HepG2 (cell line): Measurements from ENCODE around the gene PTPRM. TPM values are rescaled to one million over a fixed set of nuclear protein-coding genes. Genes with fewer than 3 reads are reported as not detected.

Source experiments
- ZNF687 ChIP-seq: sonication (generic); formaldehyde crosslinking; IDR thresholded peaks from 2 replicates; pipeline ENCODE4 v1.5.1; 2020; ENCODE audit warnings: mild to moderate bottlenecking, missing genetic modification reagents, moderate library complexity
- polyA plus RNA-seq, 8 experiments: library from polyadenylated mRNA; depleted of rRNA in 3 of 8; stranded (reverse) in 7 of 8; unstranded in 1 of 8; fragments of >200 nt; fragmentation: Illumina TruSeq in 4 of 8; extraction: Trizol in 4 of 8; gene quantifications; 2 replicates each; pipeline versions ENCODE4 v1.2.1 to v1.2.3, GENCODE V29; 2011 to 2016; ENCODE audit warnings: low read depth in 4 of 8, missing spikeins in 1 of 8, mixed read lengths in 1 of 8; ENCODE audit not compliant: insufficient read depth in 1 of 8
- total RNA-seq, 5 experiments: library from RNA; depleted of rRNA; stranded (reverse); fragments of >200 nt; fragmentation: Illumina TruSeq; extraction: Trizol; gene quantifications; 2 replicates each; pipeline ENCODE4 v1.2.3, GENCODE V29; 2016; ENCODE audit warnings: low read depth in 1 of 5
- TF ChIP-seq, protein P1 (sequence below): sonication (generic); formaldehyde crosslinking; IDR thresholded peaks from one replicate; pipeline ENCODE4 v1.5.1; 2020; ENCODE audit warnings: mild to moderate bottlenecking, missing genetic modification reagents; ENCODE audit errors: not compliant biosample characterization
- TF ChIP-seq, protein P2 (sequence below): sonication (generic); formaldehyde crosslinking; IDR thresholded peaks from 2 replicates; pipeline ENCODE4 v1.4.0; 2020; ENCODE audit warnings: mild to moderate bottlenecking, low read depth, missing genetic modification reagents
- TF ChIP-seq, protein P3 (sequence below): sonication (generic); formaldehyde crosslinking; IDR thresholded peaks from 2 replicates; pipeline ENCODE4 v1.8.0; 2023; ENCODE audit warnings: mild to moderate bottlenecking, missing genetic modification reagents

The PTPRM gene
- total and polyA plus RNA-seq, 2 of the 13 experiments (the other 11 are each of a cell fraction or from before 2014, with no cell fraction given), result 12.6 to 108 TPM

GRCh38 chr18:8221452-8221851 lies 654.3 kb downstream of the PTPRM start (continued):
- TF ChIP-seq, protein P1, sequence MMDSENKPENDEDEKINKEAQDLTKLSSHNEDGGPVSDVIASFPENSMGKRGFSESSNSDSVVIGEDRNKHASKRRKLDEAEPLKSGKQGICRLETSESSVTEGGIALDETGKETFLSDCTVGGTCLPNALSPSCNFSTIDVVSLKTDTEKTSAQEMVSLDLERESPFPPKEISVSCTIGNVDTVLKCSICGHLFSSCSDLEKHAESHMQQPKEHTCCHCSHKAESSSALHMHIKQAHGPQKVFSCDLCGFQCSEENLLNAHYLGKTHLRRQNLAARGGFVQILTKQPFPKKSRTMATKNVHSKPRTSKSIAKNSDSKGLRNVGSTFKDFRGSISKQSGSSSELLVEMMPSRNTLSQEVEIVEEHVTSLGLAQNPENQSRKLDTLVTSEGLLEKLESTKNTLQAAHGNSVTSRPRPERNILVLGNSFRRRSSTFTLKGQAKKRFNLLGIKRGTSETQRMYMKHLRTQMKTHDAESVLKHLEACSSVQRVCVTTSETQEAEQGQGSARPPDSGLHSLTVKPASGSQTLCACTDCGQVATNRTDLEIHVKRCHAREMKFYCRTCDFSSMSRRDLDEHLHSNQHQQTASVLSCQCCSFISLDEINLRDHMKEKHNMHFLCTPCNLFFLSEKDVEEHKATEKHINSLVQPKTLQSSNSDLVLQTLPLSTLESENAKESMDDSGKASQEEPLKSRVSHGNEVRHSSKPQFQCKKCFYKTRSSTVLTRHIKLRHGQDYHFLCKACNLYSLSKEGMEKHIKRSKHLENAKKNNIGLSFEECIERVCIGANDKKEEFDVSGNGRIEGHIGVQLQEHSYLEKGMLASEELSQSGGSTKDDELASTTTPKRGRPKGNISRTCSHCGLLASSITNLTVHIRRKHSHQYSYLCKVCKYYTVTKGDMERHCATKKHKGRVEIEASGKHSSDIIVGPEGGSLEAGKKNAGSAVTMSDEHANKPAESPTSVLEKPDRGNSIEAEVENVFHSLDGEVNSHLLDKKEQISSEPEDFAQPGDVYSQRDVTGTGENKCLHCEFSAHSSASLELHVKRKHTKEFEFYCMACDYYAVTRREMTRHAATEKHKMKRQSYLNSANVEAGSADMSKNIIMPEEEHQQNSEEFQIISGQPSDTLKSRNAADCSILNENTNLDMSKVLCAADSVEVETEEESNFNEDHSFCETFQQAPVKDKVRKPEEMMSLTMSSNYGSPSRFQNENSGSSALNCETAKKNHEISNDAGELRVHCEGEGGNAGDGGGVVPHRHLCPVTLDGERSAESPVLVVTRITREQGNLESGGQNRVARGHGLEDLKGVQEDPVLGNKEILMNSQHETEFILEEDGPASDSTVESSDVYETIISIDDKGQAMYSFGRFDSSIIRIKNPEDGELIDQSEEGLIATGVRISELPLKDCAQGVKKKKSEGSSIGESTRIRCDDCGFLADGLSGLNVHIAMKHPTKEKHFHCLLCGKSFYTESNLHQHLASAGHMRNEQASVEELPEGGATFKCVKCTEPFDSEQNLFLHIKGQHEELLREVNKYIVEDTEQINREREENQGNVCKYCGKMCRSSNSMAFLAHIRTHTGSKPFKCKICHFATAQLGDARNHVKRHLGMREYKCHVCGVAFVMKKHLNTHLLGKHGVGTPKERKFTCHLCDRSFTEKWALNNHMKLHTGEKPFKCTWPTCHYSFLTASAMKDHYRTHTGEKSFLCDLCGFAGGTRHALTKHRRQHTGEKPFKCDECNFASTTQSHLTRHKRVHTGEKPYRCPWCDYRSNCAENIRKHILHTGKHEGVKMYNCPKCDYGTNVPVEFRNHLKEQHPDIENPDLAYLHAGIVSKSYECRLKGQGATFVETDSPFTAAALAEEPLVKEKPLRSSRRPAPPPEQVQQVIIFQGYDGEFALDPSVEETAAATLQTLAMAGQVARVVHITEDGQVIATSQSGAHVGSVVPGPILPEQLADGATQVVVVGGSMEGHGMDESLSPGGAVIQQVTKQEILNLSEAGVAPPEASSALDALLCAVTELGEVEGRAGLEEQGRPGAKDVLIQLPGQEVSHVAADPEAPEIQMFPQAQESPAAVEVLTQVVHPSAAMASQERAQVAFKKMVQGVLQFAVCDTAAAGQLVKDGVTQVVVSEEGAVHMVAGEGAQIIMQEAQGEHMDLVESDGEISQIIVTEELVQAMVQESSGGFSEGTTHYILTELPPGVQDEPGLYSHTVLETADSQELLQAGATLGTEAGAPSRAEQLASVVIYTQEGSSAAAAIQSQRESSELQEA (CRISPR knock-in tag), result no peak
- TF ChIP-seq, protein P2, sequence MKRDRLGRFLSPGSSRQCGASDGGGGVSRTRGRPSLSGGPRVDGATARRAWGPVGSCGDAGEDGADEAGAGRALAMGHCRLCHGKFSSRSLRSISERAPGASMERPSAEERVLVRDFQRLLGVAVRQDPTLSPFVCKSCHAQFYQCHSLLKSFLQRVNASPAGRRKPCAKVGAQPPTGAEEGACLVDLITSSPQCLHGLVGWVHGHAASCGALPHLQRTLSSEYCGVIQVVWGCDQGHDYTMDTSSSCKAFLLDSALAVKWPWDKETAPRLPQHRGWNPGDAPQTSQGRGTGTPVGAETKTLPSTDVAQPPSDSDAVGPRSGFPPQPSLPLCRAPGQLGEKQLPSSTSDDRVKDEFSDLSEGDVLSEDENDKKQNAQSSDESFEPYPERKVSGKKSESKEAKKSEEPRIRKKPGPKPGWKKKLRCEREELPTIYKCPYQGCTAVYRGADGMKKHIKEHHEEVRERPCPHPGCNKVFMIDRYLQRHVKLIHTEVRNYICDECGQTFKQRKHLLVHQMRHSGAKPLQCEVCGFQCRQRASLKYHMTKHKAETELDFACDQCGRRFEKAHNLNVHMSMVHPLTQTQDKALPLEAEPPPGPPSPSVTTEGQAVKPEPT (CRISPR knock-in tag), result no peak
- TF ChIP-seq, protein P3, sequence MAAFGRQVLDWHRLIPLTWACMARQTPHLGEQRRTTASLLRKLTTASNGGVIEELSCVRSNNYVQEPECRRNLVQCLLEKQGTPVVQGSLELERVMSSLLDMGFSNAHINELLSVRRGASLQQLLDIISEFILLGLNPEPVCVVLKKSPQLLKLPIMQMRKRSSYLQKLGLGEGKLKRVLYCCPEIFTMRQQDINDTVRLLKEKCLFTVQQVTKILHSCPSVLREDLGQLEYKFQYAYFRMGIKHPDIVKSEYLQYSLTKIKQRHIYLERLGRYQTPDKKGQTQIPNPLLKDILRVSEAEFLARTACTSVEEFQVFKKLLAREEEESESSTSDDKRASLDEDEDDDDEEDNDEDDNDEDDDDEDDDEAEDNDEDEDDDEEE (CRISPR knock-in tag), result no peak
- TF ChIP-seq ZNF687, result no peak
